ENCODE measurements around the gene ZSCAN1.

ZSCAN1 gene

GRCh38 chr19:58040751-58041525, 7.1 kb downstream of the ZSCAN1 start:
- DNase-seq, result no peak

GRCh38 chr19:58042495-58043340, 8.9 kb downstream of the ZSCAN1 start:
- DNase-seq, result no peak

GRCh38 chr19:58044391-58044790, 10.6 kb downstream of the ZSCAN1 start:
- no peak for DNase-seq

GRCh38 chr19:58044886-58045285, 11.1 kb downstream of the ZSCAN1 start:
- DNase-seq, result no peak

- DNase-seq, result no peak
Measured at GRCh38 chr19:58045411-58046050, 11.7 kb downstream of the ZSCAN1 start.

GRCh38 chr19:58046856-58047255, 13.0 kb downstream of the ZSCAN1 start:
- no peak for DNase-seq

- no peak for DNase-seq
Measured at GRCh38 chr19:58047672-58048071, 13.8 kb downstream of the ZSCAN1 start.

- DNase-seq, result no peak
Measured at GRCh38 chr19:58052256-58052655, 18.4 kb downstream of the ZSCAN1 start.

GRCh38 chr19:58053480-58054156, 19.8 kb downstream of the ZSCAN1 start:
- no peak for DNase-seq

GRCh38 chr19:58054901-58055874, 21.4 kb downstream of the ZSCAN1 start:
- no peak for DNase-seq

- no peak for DNase-seq
Measured at GRCh38 chr19:58056261-58056660, 22.4 kb downstream of the ZSCAN1 start.

GRCh38 chr19:58056861-58057260, 23.0 kb downstream of the ZSCAN1 start:
- no peak for DNase-seq

- DNase-seq, result no peak
Measured at GRCh38 chr19:58058467-58058866, 24.6 kb downstream of the ZSCAN1 start.

GRCh38 chr19:58059003-58059670, 25.3 kb downstream of the ZSCAN1 start, which contains the start of gene ZNF135:
ZNF135 (plus strand) TSS chr19:58059282; CDS start chr19:58060003, 721 bp downstream.
- peak; percentile 65 for DNase-seq

- DNase-seq, result no peak
Measured at GRCh38 chr19:58059671-58060078, 25.9 kb downstream of the ZSCAN1 start.

- no peak for DNase-seq
Measured at GRCh38 chr19:58060231-58060630, 26.4 kb downstream of the ZSCAN1 start.

GRCh38 chr19:58063712-58064111, 29.9 kb downstream of the ZSCAN1 start:
- DNase-seq, result no peak

GRCh38 chr19:58067240-58067912, 33.6 kb downstream of the ZSCAN1 start:
- DNase-seq, result no peak

GRCh38 chr19:58079792-58080191, 46.0 kb downstream of the ZSCAN1 start:
- DNase-seq, result no peak

- DNase-seq, result no peak
Measured at GRCh38 chr19:58083021-58083420, 49.2 kb downstream of the ZSCAN1 start.

All from stimulated activated CD4-positive, alpha-beta T cell treated with anti-CD3 and anti-CD28 coated beads, Interleukin-1b, Interleukin-23, amount 100 ng/mL, for 48 hours (primary cell).